ENCODE measurements around the gene CEP152.

Gene CEP152

DNA sequence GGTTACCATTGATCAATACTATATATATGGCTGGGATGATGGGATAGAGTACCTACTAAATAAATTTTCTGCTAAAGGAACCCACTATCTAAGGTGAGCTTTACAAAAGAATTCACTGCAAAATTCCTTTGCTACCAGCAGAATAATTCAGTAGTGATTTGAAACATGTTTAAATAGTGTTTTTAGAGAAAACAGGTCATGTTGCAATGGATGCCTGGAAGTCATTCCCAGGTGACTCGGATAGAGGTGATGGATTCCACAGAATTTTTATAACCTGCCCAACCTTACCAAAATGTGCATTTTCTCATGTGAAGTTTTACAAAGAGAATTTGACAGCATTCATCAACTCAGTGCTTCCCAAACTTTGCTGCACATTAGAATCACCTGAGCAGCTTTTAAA is 53.2 kb downstream of the CEP152 start:
- no peak for DNase-seq
- Histone ChIP-seq H3K27me3 (replicated peaks in 2 of 5; ENCODE audit: control insufficient read depth in 4 of 5, insufficient read depth in 5 of 5, low read length in 4 of 5) (no peaks in the 10 kb centered on the region), H3K4me3 (ENCODE audit: control insufficient read depth in 1 of 7, extremely low read depth in 1 of 7, insufficient read depth in 4 of 7, low read depth in 2 of 7, low read length in 6 of 7) (no peak overlapping the region), H3K36me3 (ENCODE audit: control insufficient read depth in 4 of 4, insufficient read depth in 4 of 4, low read length in 3 of 4) (peaks cover 18 to 62% (median 35%) of the 10 kb centered on the region in 4 experiments), H3K9me3 (ENCODE audit: control extremely low read depth in 1 of 5, control insufficient read depth in 4 of 5, insufficient read depth in 2 of 5, low read depth in 1 of 5, low read length in 4 of 5) (no peaks in the 10 kb centered on the region), H3K4me1 (ENCODE audit: control extremely low read depth in 1 of 4, control insufficient read depth in 4 of 4, insufficient read depth in 4 of 4, low read length in 3 of 4) (no peaks in the 10 kb centered on the region), H3K27ac (ENCODE audit: insufficient read depth in 1 of 2, low read depth in 1 of 2, low read length in 2 of 2, poor library complexity in 1 of 2, severe bottlenecking in 2 of 2) (no peak overlapping the region)
- POLR2A ChIA-PET = no interaction called here
- CTCF ChIA-PET = no interaction called here
- 100% methylated on average over 1 of the region's 1 CpG for WGBS (ENCODE audit: insufficient coverage)

DNA sequence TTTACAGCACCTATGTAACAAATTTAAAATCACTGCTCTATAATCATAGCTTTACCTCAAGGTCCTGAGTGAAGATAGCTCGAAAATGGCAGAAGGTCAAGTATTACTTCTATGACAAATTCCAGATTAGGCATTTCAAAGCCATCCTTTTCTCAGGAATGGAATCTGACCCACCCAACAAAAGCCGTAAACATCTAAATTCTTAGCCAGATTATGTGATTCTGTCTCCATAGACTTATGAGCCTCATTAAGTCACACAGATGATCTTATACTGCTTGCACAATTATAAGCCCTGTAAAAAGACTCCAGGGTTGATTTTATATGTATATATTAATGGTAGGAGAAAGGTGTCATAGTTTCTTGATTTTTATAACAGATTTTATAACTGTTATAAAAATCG is 56.9 kb downstream of the CEP152 start:
- H3K4me3 ChIP-seq (ENCODE audit: control insufficient read depth in 1 of 7, extremely low read depth in 1 of 7, insufficient read depth in 4 of 7, low read depth in 2 of 7, low read length in 6 of 7) = no peak overlapping the region
- H3K36me3 ChIP-seq (ENCODE audit: control insufficient read depth in 4 of 4, insufficient read depth in 4 of 4, low read length in 3 of 4) = peaks cover 18 to 51% (median 36%) of the 10 kb centered on the region in 4 experiments
- no peaks in the 10 kb centered on the region for H3K27me3 ChIP-seq (replicated peaks in 2 of 5; ENCODE audit: control insufficient read depth in 4 of 5, insufficient read depth in 5 of 5, low read length in 4 of 5)
- H3K4me1 ChIP-seq (ENCODE audit: control extremely low read depth in 1 of 4, control insufficient read depth in 4 of 4, insufficient read depth in 4 of 4, low read length in 3 of 4) = no peaks in the 10 kb centered on the region
- no peaks in the 10 kb centered on the region for H3K9me3 ChIP-seq (ENCODE audit: control extremely low read depth in 1 of 5, control insufficient read depth in 4 of 5, insufficient read depth in 2 of 5, low read depth in 1 of 5, low read length in 4 of 5)
- H3K27ac ChIP-seq (ENCODE audit: insufficient read depth in 1 of 2, low read depth in 1 of 2, low read length in 2 of 2, poor library complexity in 1 of 2, severe bottlenecking in 2 of 2) = no peak overlapping the region
- 100% methylated on average over 2 of the region's 3 CpGs for WGBS (ENCODE audit: insufficient coverage)
- DNase-seq = no peak
- CTCF ChIA-PET = no interaction called here
- POLR2A ChIA-PET = no interaction called here

DNA sequence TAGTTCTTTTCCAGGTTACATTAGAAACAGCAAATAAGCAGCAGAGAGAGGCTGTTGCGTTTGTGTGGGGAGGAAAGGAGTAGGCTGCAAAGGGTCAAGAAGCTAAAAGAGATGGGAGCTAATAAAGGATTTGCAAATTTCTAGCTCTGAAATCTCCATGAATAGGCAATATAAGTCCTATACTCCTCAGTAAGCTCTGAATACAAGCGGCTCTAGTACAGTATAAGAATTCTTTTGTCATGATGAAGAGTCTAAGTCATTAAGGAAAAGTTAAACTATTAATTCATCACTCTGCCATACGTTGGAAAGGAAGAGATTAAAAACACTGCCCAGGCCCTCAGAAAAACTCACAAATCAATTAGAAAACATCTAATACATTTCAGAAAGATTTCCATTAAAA is 59.3 kb downstream of the CEP152 start:
- no peak overlapping the region for H3K27ac ChIP-seq (ENCODE audit: insufficient read depth in 1 of 2, low read depth in 1 of 2, low read length in 2 of 2, poor library complexity in 1 of 2, severe bottlenecking in 2 of 2)
- CTCF ChIA-PET = no interaction called here
- H3K9me3 ChIP-seq (ENCODE audit: control extremely low read depth in 1 of 5, control insufficient read depth in 4 of 5, insufficient read depth in 2 of 5, low read depth in 1 of 5, low read length in 4 of 5) = no peaks in the 10 kb centered on the region
- POLR2A ChIA-PET = no interaction called here
- DNase-seq = no peak
- no peak overlapping the region for H3K4me3 ChIP-seq (ENCODE audit: control insufficient read depth in 1 of 7, extremely low read depth in 1 of 7, insufficient read depth in 4 of 7, low read depth in 2 of 7, low read length in 6 of 7)
- H3K36me3 ChIP-seq (ENCODE audit: control insufficient read depth in 4 of 4, insufficient read depth in 4 of 4, low read length in 3 of 4) = peaks cover 27 to 56% (median 41%) of the 10 kb centered on the region in 4 experiments
- H3K4me1 ChIP-seq (ENCODE audit: control extremely low read depth in 1 of 4, control insufficient read depth in 4 of 4, insufficient read depth in 4 of 4, low read length in 3 of 4) = no peaks in the 10 kb centered on the region
- 100% methylated on average over 1 of the region's 3 CpGs for WGBS (ENCODE audit: insufficient coverage)
- no peaks in the 10 kb centered on the region for H3K27me3 ChIP-seq (replicated peaks in 2 of 5; ENCODE audit: control insufficient read depth in 4 of 5, insufficient read depth in 5 of 5, low read length in 4 of 5)

DNA sequence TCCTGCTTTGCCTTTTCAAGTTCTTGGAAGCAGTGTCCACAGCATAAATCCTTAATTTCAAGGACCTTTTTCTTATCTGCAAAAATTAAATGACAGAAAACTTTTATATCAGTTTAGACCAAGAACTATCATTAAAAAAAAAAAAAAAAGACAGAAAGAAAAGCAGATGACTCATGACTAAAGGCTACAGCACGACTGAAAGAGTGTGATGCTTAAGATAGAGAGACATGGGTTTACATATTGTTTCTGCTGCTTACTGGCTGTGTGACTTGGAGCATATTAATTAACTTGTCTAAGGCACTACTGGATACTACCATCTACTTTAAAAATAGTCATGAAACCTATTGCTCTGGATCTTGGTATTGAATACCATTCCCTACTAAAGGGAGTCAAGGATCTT is 62.3 kb downstream of the CEP152 start:
- Histone ChIP-seq H3K9me3 (ENCODE audit: control extremely low read depth in 1 of 5, control insufficient read depth in 4 of 5, insufficient read depth in 2 of 5, low read depth in 1 of 5, low read length in 4 of 5) (no peaks in the 10 kb centered on the region), H3K4me1 (ENCODE audit: control extremely low read depth in 1 of 4, control insufficient read depth in 4 of 4, insufficient read depth in 4 of 4, low read length in 3 of 4) (no peaks in the 10 kb centered on the region), H3K4me3 (ENCODE audit: control insufficient read depth in 1 of 7, extremely low read depth in 1 of 7, insufficient read depth in 4 of 7, low read depth in 2 of 7, low read length in 6 of 7) (no peak overlapping the region), H3K27ac (ENCODE audit: insufficient read depth in 1 of 2, low read depth in 1 of 2, low read length in 2 of 2, poor library complexity in 1 of 2, severe bottlenecking in 2 of 2) (no peak overlapping the region), H3K36me3 (ENCODE audit: control insufficient read depth in 4 of 4, insufficient read depth in 4 of 4, low read length in 3 of 4) (peaks cover 25 to 57% (median 44%) of the 10 kb centered on the region in 4 experiments), H3K27me3 (replicated peaks in 2 of 5; ENCODE audit: control insufficient read depth in 4 of 5, insufficient read depth in 5 of 5, low read length in 4 of 5) (no peaks in the 10 kb centered on the region)
- no CpG with 5 or more reads among the region's 1 CpG for WGBS (ENCODE audit: insufficient coverage)
- CTCF ChIA-PET = no interaction called here
- no peak for DNase-seq
- POLR2A ChIA-PET = no interaction called here

DNA sequence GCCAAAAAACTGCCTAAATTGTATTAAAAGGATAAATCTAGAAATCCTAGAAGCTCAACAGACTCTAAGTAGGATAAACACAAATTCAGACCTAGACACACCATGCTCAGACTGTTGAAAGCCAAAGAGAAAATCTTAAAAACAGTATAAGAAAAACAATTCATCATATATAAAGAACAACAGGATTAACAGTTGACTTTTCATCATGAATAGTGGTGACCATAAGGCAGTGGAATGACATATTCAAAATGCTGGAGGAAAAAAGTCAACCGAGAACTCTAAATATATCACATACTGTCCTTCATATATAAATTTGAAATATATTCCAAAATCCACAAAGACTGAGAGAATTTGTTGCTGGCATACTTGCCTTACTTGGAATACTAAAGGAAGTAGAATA is 77.3 kb downstream of the CEP152 start:
- H3K9me3 ChIP-seq (ENCODE audit: control extremely low read depth in 1 of 5, control insufficient read depth in 4 of 5, insufficient read depth in 2 of 5, low read depth in 1 of 5, low read length in 4 of 5) = peaks cover 0 to 36% (median 2%) of the 10 kb centered on the region in 5 experiments
- H3K27me3 ChIP-seq (replicated peaks in 2 of 5; ENCODE audit: control insufficient read depth in 4 of 5, insufficient read depth in 5 of 5, low read length in 4 of 5) = no peaks in the 10 kb centered on the region
- whole genome bisulfite sequencing (ENCODE audit: insufficient coverage) = no CpG with 5 or more reads among the region's 1 CpG
- H3K4me1 ChIP-seq (ENCODE audit: control extremely low read depth in 1 of 4, control insufficient read depth in 4 of 4, insufficient read depth in 4 of 4, low read length in 3 of 4) = no peaks in the 10 kb centered on the region
- H3K36me3 ChIP-seq (ENCODE audit: control insufficient read depth in 4 of 4, insufficient read depth in 4 of 4, low read length in 3 of 4) = peaks cover 18 to 67% (median 23%) of the 10 kb centered on the region in 4 experiments
- no peak overlapping the region for H3K4me3 ChIP-seq (ENCODE audit: control insufficient read depth in 1 of 7, extremely low read depth in 1 of 7, insufficient read depth in 4 of 7, low read depth in 2 of 7, low read length in 6 of 7)
- ChIA-PET CTCF (no interaction called here), POLR2A (no interaction called here)
- DNase-seq = peak in 2 of 3 donors; percentile 5 to 21
- no peak overlapping the region for H3K27ac ChIP-seq (ENCODE audit: insufficient read depth in 1 of 2, low read depth in 1 of 2, low read length in 2 of 2, poor library complexity in 1 of 2, severe bottlenecking in 2 of 2)

DNA sequence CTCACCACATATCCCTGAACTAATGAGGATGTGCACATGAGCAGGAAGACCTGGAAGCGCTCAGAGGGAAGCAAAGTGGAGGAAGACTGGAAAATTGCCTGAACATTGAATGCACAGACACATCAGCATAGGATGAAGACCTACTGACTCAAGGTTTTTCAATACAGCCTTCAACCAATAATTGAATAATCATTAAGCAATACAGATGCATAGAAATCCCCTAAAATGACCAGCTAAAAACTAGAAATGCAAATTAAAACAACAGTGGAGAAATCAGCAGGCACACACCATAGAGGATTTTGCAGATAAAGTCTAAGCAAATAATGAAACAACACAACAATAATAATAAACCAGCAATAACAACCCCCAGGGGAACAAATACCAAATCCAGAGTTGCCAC is 80.4 kb downstream of the CEP152 start:
- POLR2A ChIA-PET = no interaction called here
- no CpG with 5 or more reads among the region's 1 CpG for WGBS (ENCODE audit: insufficient coverage)
- H3K4me1 ChIP-seq (ENCODE audit: control extremely low read depth in 1 of 4, control insufficient read depth in 4 of 4, insufficient read depth in 4 of 4, low read length in 3 of 4) = no peaks in the 10 kb centered on the region
- no peaks in the 10 kb centered on the region for H3K27me3 ChIP-seq (replicated peaks in 2 of 5; ENCODE audit: control insufficient read depth in 4 of 5, insufficient read depth in 5 of 5, low read length in 4 of 5)
- CTCF ChIA-PET = no interaction called here
- H3K4me3 ChIP-seq (ENCODE audit: control insufficient read depth in 1 of 7, extremely low read depth in 1 of 7, insufficient read depth in 4 of 7, low read depth in 2 of 7, low read length in 6 of 7) = no peak overlapping the region
- H3K9me3 ChIP-seq (ENCODE audit: control extremely low read depth in 1 of 5, control insufficient read depth in 4 of 5, insufficient read depth in 2 of 5, low read depth in 1 of 5, low read length in 4 of 5) = peaks cover 0 to 25% (median 2%) of the 10 kb centered on the region in 5 experiments
- no peak for DNase-seq
- H3K36me3 ChIP-seq (ENCODE audit: control insufficient read depth in 4 of 4, insufficient read depth in 4 of 4, low read length in 3 of 4) = peaks cover 8 to 47% (median 12%) of the 10 kb centered on the region in 4 experiments
- H3K27ac ChIP-seq (ENCODE audit: insufficient read depth in 1 of 2, low read depth in 1 of 2, low read length in 2 of 2, poor library complexity in 1 of 2, severe bottlenecking in 2 of 2) = no peak overlapping the region

DNA sequence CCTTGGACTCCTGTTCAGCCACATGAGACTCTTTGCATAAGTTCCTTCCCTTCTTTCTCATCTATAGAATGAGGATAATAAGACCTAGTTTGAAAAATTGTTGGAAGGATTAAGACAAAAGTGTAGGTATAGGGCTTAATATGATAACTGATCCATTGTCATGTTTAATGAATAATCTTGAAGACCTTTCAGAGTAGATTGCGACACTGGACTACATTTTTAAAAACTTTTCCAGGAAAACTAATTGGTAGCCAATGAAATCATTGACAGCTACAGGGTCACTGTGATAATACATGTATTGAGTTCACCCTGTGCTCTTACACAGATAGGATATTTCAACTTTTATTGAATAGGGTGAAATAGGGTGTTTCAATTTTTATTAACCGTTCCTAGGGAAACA is 86.9 kb downstream of the CEP152 start:
- Histone ChIP-seq H3K9me3 (ENCODE audit: control extremely low read depth in 1 of 5, control insufficient read depth in 4 of 5, insufficient read depth in 2 of 5, low read depth in 1 of 5, low read length in 4 of 5) (no peaks in the 10 kb centered on the region), H3K4me1 (ENCODE audit: control extremely low read depth in 1 of 4, control insufficient read depth in 4 of 4, insufficient read depth in 4 of 4, low read length in 3 of 4) (peaks cover 0 to 4% (median 0%) of the 10 kb centered on the region in 4 experiments), H3K27me3 (replicated peaks in 2 of 5; ENCODE audit: control insufficient read depth in 4 of 5, insufficient read depth in 5 of 5, low read length in 4 of 5) (no peaks in the 10 kb centered on the region), H3K27ac (ENCODE audit: insufficient read depth in 1 of 2, low read depth in 1 of 2, low read length in 2 of 2, poor library complexity in 1 of 2, severe bottlenecking in 2 of 2) (no peak overlapping the region), H3K36me3 (ENCODE audit: control insufficient read depth in 4 of 4, insufficient read depth in 4 of 4, low read length in 3 of 4) (peaks cover 2 to 11% (median 8%) of the 10 kb centered on the region in 4 experiments), H3K4me3 (ENCODE audit: control insufficient read depth in 1 of 7, extremely low read depth in 1 of 7, insufficient read depth in 4 of 7, low read depth in 2 of 7, low read length in 6 of 7) (no peak overlapping the region)
- ChIA-PET POLR2A (no interaction called here), CTCF (no interaction called here)
- no CpG with 5 or more reads among the region's 2 CpGs for WGBS (ENCODE audit: insufficient coverage)
- no peak for DNase-seq
